ENCODE results near the gene AXDND1.

DNA sequence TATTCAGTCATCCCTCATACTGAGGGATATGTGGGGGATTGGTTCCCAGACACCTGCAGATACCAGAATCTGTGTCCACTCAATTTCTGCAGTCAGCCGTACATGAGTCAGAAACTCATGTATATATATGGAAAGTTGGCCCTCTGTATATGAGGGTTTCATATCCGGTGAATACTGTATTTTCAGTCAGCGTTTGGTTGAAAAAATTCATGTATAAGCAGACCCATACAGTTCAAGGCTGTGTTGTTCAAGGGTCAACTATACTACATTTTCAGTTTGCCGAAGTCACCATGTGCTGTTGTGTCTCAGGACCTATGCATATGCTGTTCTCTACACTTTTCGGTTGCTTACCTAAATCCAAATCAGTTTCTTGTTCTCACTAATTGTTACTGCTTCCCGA, 10.5 kb downstream of the AXDND1 start:
- TF ChIP-seq CTCF (IDR thresholded peaks at IDR 0.05; ENCODE audit: low read length) = no peak
- TF ChIP-seq EZH2 (optimal IDR thresholded peaks at IDR 0.05; ENCODE audit: low read depth, low read length) = no peak

Data from MM.1S (cell line).